Measurements from ENCODE around the gene MOB1B.

GRCh38 chr4:70855464-70855863 is 46.7 kb upstream of the MOB1B start:
- TF ChIP-seq CTCF (IDR thresholded peaks at IDR 0.05) = no peak
- no peak for TF ChIP-seq ZFX (IDR thresholded peaks at IDR 0.05; ENCODE audit: borderline replicate concordance)
